DOHH2 (cell line): ENCODE results near the gene DENND1A.

ENCODE experiments used
- CTCF ChIP-seq: fragments of 200-600 bp; sonication (generic); IDR thresholded peaks from one replicate; pipeline ENCODE4 v1.5.1; 2014; ENCODE audit warnings: antibody characterized with exemption, mild to moderate bottlenecking, low read depth, low read length; ENCODE audit not compliant: poor library complexity, severe bottlenecking
- EZH2phosphoT487 ChIP-seq: fragments of 200-600 bp; sonication (generic); IDR thresholded peaks from 2 replicates; pipeline ENCODE4 v1.6.1; 2017; ENCODE audit warnings: borderline replicate concordance, mild to moderate bottlenecking, antibody characterized with exemption, low read length, moderate library complexity, mixed read lengths

GRCh38 chr9:123866497-123866896, 63.4 kb downstream of the DENND1A start:
- TF ChIP-seq CTCF (no peak), EZH2phosphoT487 (no peak)
